Nephron (organoid): ENCODE data around the gene TAGLN2.

ENCODE experiments used
- H3K27ac Mint-ChIP-seq, 3 experiments: 2 replicates each; pipeline ENCODE4 v1.8.0; 2020; ENCODE audit warnings: mixed read lengths in 3 of 3, mild to moderate bottlenecking in 2 of 3, moderate library complexity in 1 of 3
- H3K27me3 Mint-ChIP-seq: 2 replicates; pipeline ENCODE4 v1.8.0; 2021; ENCODE audit warnings: low read depth, mild to moderate bottlenecking, moderate library complexity, mixed read lengths
- H3K36me3 Mint-ChIP-seq: 2 replicates; pipeline ENCODE4 v1.8.0; 2020; ENCODE audit warnings: low read depth, mixed read lengths
- H3K4me1 Mint-ChIP-seq: 2 replicates; pipeline ENCODE4 v1.8.0; 2020; ENCODE audit warnings: mixed read lengths
- H3K4me3 Mint-ChIP-seq, 3 experiments: 2 replicates each; pipeline ENCODE4 v1.8.0; 2020; ENCODE audit warnings: mild to moderate bottlenecking in 3 of 3, mixed read lengths in 3 of 3, moderate library complexity in 2 of 3
- H3K9me3 Mint-ChIP-seq: 2 replicates; pipeline ENCODE4 v1.8.0; 2020; ENCODE audit warnings: mixed read lengths
- TF ChIP-seq, protein P1 (sequence below), 3 experiments: fragments of 200-600 bp; sonication (generic); IDR thresholded peaks; one replicate each; pipeline ENCODE4 v1.5.0; 2021; ENCODE audit warnings: antibody characterized with exemption in 3 of 3; ENCODE audit not compliant: unreplicated experiment in 3 of 3

TAGLN2 gene

DNA sequence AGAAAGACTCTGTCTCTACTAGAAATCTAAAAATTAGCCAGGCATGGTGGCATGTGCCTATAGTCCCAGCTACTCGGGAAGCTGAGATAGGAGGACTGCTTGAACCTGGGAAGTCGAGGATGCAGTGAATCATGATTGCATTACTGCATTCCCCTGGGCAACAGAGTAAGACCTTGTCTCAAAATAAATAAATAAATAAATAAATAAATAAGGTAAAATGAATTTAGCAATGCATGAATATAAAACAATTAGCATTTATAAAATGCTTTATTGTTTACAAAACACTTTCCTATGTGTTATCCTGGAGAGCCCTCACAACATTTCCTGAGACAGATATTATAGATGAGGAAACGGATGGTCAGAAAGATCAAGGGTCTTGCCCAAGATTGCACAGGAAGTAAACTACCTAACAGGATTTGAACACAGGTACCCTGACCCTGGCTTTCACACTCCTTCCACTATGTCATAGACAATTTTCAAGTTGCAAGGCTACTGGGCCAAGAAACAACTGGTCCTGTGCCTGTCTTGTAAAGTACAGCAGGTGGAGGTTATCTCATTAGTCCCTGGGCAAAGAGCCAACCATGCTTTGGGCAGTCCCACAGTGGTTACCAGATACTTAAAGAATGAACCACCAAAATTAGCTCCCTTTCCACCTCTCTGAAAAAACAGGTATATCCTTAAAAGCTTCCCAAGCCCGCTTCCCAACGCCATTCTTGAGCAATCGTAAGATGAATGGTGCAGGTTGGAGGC, 47.4 kb downstream of the TAGLN2 start:
- no peaks in the 10 kb centered on the region for H3K4me1 Mint-ChIP-seq
- H3K9me3 Mint-ChIP-seq: no peaks in the 10 kb centered on the region
- TF ChIP-seq, protein P1, sequence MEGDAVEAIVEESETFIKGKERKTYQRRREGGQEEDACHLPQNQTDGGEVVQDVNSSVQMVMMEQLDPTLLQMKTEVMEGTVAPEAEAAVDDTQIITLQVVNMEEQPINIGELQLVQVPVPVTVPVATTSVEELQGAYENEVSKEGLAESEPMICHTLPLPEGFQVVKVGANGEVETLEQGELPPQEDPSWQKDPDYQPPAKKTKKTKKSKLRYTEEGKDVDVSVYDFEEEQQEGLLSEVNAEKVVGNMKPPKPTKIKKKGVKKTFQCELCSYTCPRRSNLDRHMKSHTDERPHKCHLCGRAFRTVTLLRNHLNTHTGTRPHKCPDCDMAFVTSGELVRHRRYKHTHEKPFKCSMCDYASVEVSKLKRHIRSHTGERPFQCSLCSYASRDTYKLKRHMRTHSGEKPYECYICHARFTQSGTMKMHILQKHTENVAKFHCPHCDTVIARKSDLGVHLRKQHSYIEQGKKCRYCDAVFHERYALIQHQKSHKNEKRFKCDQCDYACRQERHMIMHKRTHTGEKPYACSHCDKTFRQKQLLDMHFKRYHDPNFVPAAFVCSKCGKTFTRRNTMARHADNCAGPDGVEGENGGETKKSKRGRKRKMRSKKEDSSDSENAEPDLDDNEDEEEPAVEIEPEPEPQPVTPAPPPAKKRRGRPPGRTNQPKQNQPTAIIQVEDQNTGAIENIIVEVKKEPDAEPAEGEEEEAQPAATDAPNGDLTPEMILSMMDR (IDR thresholded peaks at IDR 0.05; ENCODE audit: unreplicated experiment in 3 of 3): no peak
- H3K27ac Mint-ChIP-seq: no peak overlapping the region
- peaks cover 18% of the 10 kb centered on the region for H3K27me3 Mint-ChIP-seq
- H3K4me3 Mint-ChIP-seq: no peak overlapping the region
- no peaks in the 10 kb centered on the region for H3K36me3 Mint-ChIP-seq

DNA sequence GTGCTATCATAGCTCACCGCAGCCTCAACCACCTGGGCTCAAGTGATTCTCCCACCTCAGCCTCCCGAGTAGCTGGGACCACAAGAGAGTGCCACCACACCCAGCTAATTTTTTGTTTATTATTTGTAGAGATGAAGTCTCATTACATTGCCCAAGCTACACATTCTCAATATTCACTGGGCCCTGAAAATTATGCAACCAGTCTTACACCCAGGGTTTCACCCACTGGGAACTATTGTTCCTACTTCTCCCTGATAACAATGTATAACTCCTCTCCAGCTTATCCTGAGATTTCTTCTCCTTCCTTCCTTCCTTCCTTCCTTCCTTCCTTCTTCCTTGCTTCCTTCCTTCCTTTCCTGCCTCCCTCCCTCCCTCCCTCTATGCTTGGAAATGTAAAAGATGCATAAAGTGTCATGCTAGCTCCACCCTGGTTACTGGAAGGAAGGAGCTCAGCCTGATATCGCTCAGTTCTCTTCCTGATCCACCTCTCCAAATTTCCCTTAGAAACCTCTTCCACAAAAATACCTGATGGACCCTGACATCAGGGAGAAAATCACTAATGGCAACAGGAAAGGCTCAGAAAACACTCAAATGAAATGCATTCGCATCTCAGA, 51.7 kb downstream of the TAGLN2 start:
- no peaks in the 10 kb centered on the region for H3K36me3 Mint-ChIP-seq
- TF ChIP-seq, protein P1 (IDR thresholded peaks at IDR 0.05; ENCODE audit: unreplicated experiment in 3 of 3): no peak
- peaks cover 28% of the 10 kb centered on the region for H3K27me3 Mint-ChIP-seq

DNA sequence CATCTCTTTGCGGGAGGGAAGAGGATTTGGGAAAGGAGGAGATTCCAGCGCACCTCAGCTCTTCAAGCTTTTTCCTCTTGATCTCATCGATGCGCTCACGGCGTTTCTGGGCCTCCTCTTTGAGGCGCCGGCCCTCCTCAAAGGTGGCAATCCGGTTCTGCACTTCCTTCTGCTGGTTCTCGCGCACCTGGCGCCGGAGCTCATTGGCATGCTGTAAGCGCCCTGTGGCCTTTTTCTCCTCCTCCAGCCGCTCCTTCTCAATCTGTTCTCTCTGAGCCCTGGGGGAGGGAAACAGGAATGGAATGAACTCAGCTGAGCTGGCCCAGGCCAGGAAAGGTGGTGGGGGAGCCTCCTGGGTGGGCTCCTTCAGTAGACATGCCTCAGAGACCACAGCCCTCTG, 52.4 kb downstream of the TAGLN2 start:
- Mint-ChIP-seq H3K9me3 (no peaks in the 10 kb centered on the region), H3K27me3 (peaks cover 24% of the 10 kb centered on the region), H3K4me3 (peak overlapping the region; percentile 45 to 70 (median 63)), H3K27ac (peak overlapping the region; percentile 63 to 83 (median 75)), H3K4me1 (peaks cover 3% of the 10 kb centered on the region), H3K36me3 (no peaks in the 10 kb centered on the region)
- TF ChIP-seq, protein P1 (IDR thresholded peaks at IDR 0.05; ENCODE audit: unreplicated experiment in 3 of 3): no peak

More for the DNA sequence above, 51.7 kb downstream of the TAGLN2 start:
- Mint-ChIP-seq H3K9me3 (no peaks in the 10 kb centered on the region), H3K4me3 (no peak overlapping the region), H3K4me1 (no peaks in the 10 kb centered on the region), H3K27ac (peak overlapping the region in 1 of 3 experiments; percentile 83)

DNA sequence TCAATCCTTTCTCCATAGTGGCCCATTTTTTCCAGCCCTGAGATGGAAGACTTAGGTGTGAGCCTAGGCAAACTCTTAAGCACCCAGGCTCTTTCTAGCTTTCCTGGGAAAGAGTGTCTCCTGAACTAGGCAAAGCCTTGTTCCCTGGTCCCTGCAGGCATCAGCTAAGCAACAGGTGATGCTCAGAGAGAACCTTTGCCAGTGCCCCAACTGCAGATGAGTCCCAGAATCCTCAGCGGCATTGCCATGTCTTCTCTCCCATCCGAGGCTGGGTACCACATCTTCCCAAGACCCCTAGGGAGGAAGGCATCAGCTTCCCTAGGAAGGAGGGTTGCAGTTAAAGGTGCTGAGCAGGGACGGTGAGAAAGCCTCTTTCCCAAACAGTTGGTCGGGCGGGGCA, 54.6 kb downstream of the TAGLN2 start:
- TF ChIP-seq, protein P1 (IDR thresholded peaks at IDR 0.05; ENCODE audit: unreplicated experiment in 3 of 3): no peak
- H3K4me1 Mint-ChIP-seq: peaks cover 16% of the 10 kb centered on the region
- peaks cover 31% of the 10 kb centered on the region for H3K27me3 Mint-ChIP-seq
- peak overlapping the region in 1 of 3 experiments; percentile 80 for H3K27ac Mint-ChIP-seq
- H3K9me3 Mint-ChIP-seq: no peaks in the 10 kb centered on the region
- no peaks in the 10 kb centered on the region for H3K36me3 Mint-ChIP-seq
- no peak overlapping the region for H3K4me3 Mint-ChIP-seq

DNA sequence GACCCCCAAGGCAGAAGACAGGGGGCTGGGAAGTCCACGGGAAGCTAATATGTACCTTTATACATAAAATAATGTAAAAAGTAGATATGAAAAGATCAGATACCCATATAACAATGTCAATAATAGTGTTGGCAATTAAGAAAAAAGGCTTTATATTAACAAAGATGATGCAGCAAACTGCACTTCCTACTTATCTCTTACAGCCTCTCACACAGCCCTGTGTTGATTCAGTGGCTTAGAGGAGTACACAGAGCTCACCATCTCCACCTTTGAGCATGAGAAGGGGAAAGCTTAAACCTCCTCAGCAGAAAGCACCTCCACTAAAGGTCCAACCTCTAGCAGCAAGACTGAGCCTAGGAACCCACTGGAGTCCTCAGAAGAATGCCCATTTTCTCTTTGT, 55.7 kb downstream of the TAGLN2 start:
- Mint-ChIP-seq H3K27ac (peak overlapping the region; percentile 25 to 80 (median 36)), H3K36me3 (no peaks in the 10 kb centered on the region), H3K27me3 (peaks cover 33% of the 10 kb centered on the region), H3K4me1 (peaks cover 18% of the 10 kb centered on the region), H3K4me3 (no peak overlapping the region), H3K9me3 (no peaks in the 10 kb centered on the region)
- TF ChIP-seq, protein P1 (IDR thresholded peaks at IDR 0.05; ENCODE audit: unreplicated experiment in 3 of 3): no peak
